SK-N-SH (cell line): ENCODE measurements around the gene IFI27L1. TPM values are rescaled to one million over a fixed set of nuclear protein-coding genes. Genes with fewer than 3 reads are reported as not detected.

Experiments
- CTCF ChIA-PET: fragments of 300-600, 350-600 bp; formaldehyde crosslinking; extraction: SDS; loops from one replicate; lab custom pipeline; 2021; lab: Yijun Ruan, JAX
- POLR2A ChIA-PET: fragments of 350-600 bp; sonication (Branson Sonifier 250); formaldehyde crosslinking; extraction: SDS; loops from one replicate; lab custom pipeline; 2020; ENCODE audit warnings: antibody characterized with exemption, inconsistent platforms; lab: Yijun Ruan, JAX
- DNase-seq: peaks from one replicate; pipeline ENCODE4 v3.0.0; 2012
- H2AFZ ChIP-seq: fragments of 200-600 bp; sonication (generic); 2 replicates; pipeline ENCODE4 v1.8.1; 2016; ENCODE audit warnings: antibody characterized with exemption, mild to moderate bottlenecking, low read depth
- H3F3A ChIP-seq: fragments of 200-600 bp; sonication (generic); replicated peaks from 2 replicates; pipeline ENCODE3; 2016; ENCODE audit warnings: antibody characterized with exemption, mild to moderate bottlenecking; ENCODE audit not compliant: insufficient read depth
- H3K27ac ChIP-seq, 2 experiments: fragments of 200-500 bp in 1 of 2; fragments of 200-600 bp in 1 of 2; sonication (Bioruptor generic) in 1 of 2; sonication (generic), shearing (Covaris generic) in 1 of 2; 2 replicates each; pipeline versions ENCODE4 v1.5.1 to v1.6.1; 2014 to 2016; ENCODE audit warnings: low read depth in 2 of 2, inconsistent platforms in 1 of 2, low read length in 1 of 2, mild to moderate bottlenecking in 1 of 2, mixed read lengths in 1 of 2
- H3K27me3 ChIP-seq: fragments of 200-600 bp; sonication (generic), shearing (Covaris generic); 2 replicates; pipeline ENCODE4 v1.6.1; 2016; ENCODE audit warnings: mixed run types; ENCODE audit not compliant: insufficient read depth
- H3K36me3 ChIP-seq, 2 experiments: fragments of 200-500 bp in 1 of 2; fragments of 200-600 bp in 1 of 2; sonication (Bioruptor generic) in 1 of 2; sonication (generic) in 1 of 2; replicated peaks in 1 of 2; 2 replicates each; pipeline versions ENCODE3 to v1.5.1; 2014 to 2016; ENCODE audit warnings: low read length in 1 of 2, mild to moderate bottlenecking in 1 of 2; ENCODE audit not compliant: insufficient read depth in 2 of 2, control insufficient read depth in 1 of 2
- H3K4me1 ChIP-seq, 2 experiments: fragments of 200-500 bp in 1 of 2; fragments of 200-600 bp in 1 of 2; sonication (Bioruptor generic) in 1 of 2; sonication (generic), shearing (Covaris generic) in 1 of 2; 2 replicates each; pipeline versions ENCODE4 v1.5.1 to v1.6.1; 2014 to 2016; ENCODE audit warnings: low read depth in 1 of 2, low read length in 1 of 2, mixed run types in 1 of 2; ENCODE audit not compliant: insufficient read depth in 2 of 2, control insufficient read depth in 1 of 2
- H3K4me2 ChIP-seq: fragments of 200-600 bp; sonication (generic), shearing (Covaris generic); 2 replicates; pipeline ENCODE4 v1.6.1; 2017; ENCODE audit warnings: mixed run types
- H3K4me3 ChIP-seq, 2 experiments: fragments of 200-500 bp in 1 of 2; fragments of 200-600 bp in 1 of 2; sonication (Bioruptor generic) in 1 of 2; sonication (generic), shearing (Covaris generic) in 1 of 2; 2 replicates each; pipeline versions ENCODE4 v1.5.1 to v1.8.1; 2014 to 2016; ENCODE audit warnings: low read depth in 2 of 2, inconsistent platforms in 1 of 2, low read length in 1 of 2, mild to moderate bottlenecking in 1 of 2, mixed read lengths in 1 of 2, moderate library complexity in 1 of 2
- H3K79me2 ChIP-seq: fragments of 200-600 bp; sonication (generic); 2 replicates; pipeline ENCODE4 v1.8.1; 2017; ENCODE audit warnings: mild to moderate bottlenecking; ENCODE audit not compliant: insufficient read depth
- H3K9ac ChIP-seq: fragments of 200-600 bp; sonication (generic); 2 replicates; pipeline ENCODE4 v1.6.1; 2017; ENCODE audit warnings: mixed run types
- H3K9me2 ChIP-seq: fragments of 200-600 bp; sonication (generic); 2 replicates; pipeline ENCODE4 v1.6.1; 2017; ENCODE audit warnings: mixed run types
- H3K9me3 ChIP-seq: fragments of 200-600 bp; sonication (generic); 2 replicates; pipeline ENCODE4 v1.6.1; 2017; ENCODE audit warnings: mixed run types, mild to moderate bottlenecking, moderate library complexity
- H4K20me1 ChIP-seq: fragments of 200-600 bp; sonication (generic); 2 replicates; pipeline ENCODE4 v1.6.1; 2017; ENCODE audit warnings: mild to moderate bottlenecking, mixed run types; ENCODE audit not compliant: insufficient read depth
- ELF1 ChIP-seq: IDR thresholded peaks from 2 replicates; pipeline ENCODE4 v1.4.0; 2012
- EZH2phosphoT487 ChIP-seq: fragments of 200-600 bp; sonication (generic); IDR thresholded peaks from 2 replicates; pipeline ENCODE4 v1.6.1; 2017; ENCODE audit warnings: low read depth, mixed run types, mild to moderate bottlenecking, antibody characterized with exemption, moderate library complexity, borderline replicate concordance
- FOXM1 ChIP-seq: IDR thresholded peaks from 2 replicates; pipeline ENCODE4 v1.4.0; 2012; ENCODE audit warnings: low read depth, mild to moderate bottlenecking
- GATA2 ChIP-seq: sonication (generic); formaldehyde crosslinking; IDR thresholded peaks from 2 replicates; pipeline ENCODE4 v1.5.0; 2020; ENCODE audit warnings: mild to moderate bottlenecking, missing genetic modification reagents
- JUND ChIP-seq: IDR thresholded peaks from 2 replicates; pipeline ENCODE4 v1.4.0; 2012
- NFIC ChIP-seq: IDR thresholded peaks from 2 replicates; pipeline ENCODE4 v1.4.0; 2012; ENCODE audit warnings: borderline replicate concordance
- NRF1 ChIP-seq: IDR thresholded peaks from 2 replicates; pipeline ENCODE4 v1.6.1; 2012; ENCODE audit warnings: low read depth, mild to moderate bottlenecking, low read length
- POLR2AphosphoS5 ChIP-seq: IDR thresholded peaks from 2 replicates; pipeline ENCODE4 v1.6.1; 2012; ENCODE audit warnings: low read depth, low read length
- RCOR1 ChIP-seq: fragments of 150-350 bp; IDR thresholded peaks from 2 replicates; pipeline ENCODE4 v1.6.1; 2017; ENCODE audit warnings: antibody characterized with exemption, low read length
- RFX5 ChIP-seq: IDR thresholded peaks from 2 replicates; pipeline ENCODE4 v1.6.1; 2012; ENCODE audit warnings: mild to moderate bottlenecking, improper control_type of control experiment, low read length
- TCF12 ChIP-seq: IDR thresholded peaks from 2 replicates; pipeline ENCODE4 v1.4.0; 2012
- YY1 ChIP-seq: IDR thresholded peaks from 2 replicates; pipeline ENCODE4 v1.4.0; 2012; ENCODE audit warnings: low read depth, mild to moderate bottlenecking
- WGBS: methylation state at CpG from one replicate; pipeline ENCODE4 v1.1.6; 2017; ENCODE audit warnings: low lambda C conversion rate; 5-methylcytosine and 5-hydroxymethylcytosine counted together
- polyA plus RNA-seq, 3 experiments: library from polyadenylated mRNA; depleted of rRNA; stranded (reverse); fragments of >200 nt; gene quantifications; 2 replicates each; pipeline ENCODE4 v1.2.3, GENCODE V29; 2012
- TF ChIP-seq, protein P1 (sequence below): fragments of 150-350 bp; IDR thresholded peaks from 2 replicates; pipeline ENCODE4 v1.6.1; 2016; ENCODE audit warnings: mild to moderate bottlenecking, low read depth, low read length
- TF ChIP-seq, protein P2 (sequence below): fragments of 150-350 bp; IDR thresholded peaks from 2 replicates; pipeline ENCODE4 v1.6.1; 2017; ENCODE audit warnings: antibody characterized with exemption, low read length, low read depth, borderline replicate concordance
- TF ChIP-seq, protein P3 (sequence below): IDR thresholded peaks from 2 replicates; pipeline ENCODE4 v1.4.0; 2012; ENCODE audit warnings: low read depth, borderline replicate concordance

IFI27L1 gene
- polyA plus RNA-seq, 1 of the 3 experiments (the other 2 are of a cell fraction), result 35.3 TPM

DNA sequence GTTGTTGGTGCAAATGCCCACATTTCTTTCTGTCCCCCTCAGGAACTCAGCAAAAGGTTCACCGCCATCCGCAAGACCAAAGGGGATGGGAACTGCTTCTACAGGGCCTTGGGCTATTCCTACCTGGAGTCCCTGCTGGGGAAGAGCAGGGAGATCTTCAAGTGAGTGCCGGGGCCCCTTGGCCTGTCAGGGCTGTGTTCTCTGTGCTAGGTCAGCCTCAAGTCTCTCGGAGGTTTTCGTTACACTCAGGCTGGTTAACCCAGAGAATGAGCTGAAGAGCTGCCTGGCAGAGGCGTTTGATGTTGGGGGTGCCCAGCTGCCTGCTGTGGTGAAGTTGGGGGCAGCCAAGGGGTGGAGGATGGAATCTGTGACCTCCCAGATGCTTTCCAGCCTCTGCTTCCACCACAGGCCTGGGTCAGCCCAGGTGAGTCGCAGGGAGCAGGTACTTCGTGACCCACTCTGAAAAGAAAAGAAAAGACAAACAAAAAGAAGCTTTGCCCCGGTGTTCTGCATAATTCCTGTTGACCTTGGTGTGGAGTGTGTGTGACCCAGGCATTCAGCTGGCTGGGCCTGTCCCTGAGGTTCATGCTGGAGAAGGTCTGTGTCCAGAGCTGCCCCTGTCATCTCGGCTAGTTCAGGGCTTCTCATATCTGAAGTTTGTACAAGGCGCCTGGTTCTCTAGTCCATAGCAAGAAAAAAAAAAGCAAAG, 42.0 kb upstream of the IFI27L1 start:
- Histone ChIP-seq H3K4me3 (no peak overlapping the region), H3K27me3 (no peaks in the 10 kb centered on the region), H3K27ac (no peak overlapping the region)
- POLR2A ChIA-PET, result no interaction called here
- TF ChIP-seq YY1 (no peak), NRF1 (no peak), GATA2 (CRISPR knock-in tag) (no peak), TCF12 (no peak), NFIC (no peak), POLR2AphosphoS5 (no peak), JUND (no peak)
- TF ChIP-seq, protein P1, sequence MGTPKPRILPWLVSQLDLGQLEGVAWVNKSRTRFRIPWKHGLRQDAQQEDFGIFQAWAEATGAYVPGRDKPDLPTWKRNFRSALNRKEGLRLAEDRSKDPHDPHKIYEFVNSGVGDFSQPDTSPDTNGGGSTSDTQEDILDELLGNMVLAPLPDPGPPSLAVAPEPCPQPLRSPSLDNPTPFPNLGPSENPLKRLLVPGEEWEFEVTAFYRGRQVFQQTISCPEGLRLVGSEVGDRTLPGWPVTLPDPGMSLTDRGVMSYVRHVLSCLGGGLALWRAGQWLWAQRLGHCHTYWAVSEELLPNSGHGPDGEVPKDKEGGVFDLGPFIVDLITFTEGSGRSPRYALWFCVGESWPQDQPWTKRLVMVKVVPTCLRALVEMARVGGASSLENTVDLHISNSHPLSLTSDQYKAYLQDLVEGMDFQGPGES, result no peak
- TF ChIP-seq, all 33 proteins: peak for 0
- Histone ChIP-seq H3K4me1 (peaks cover 0 to 13% of the 10 kb centered on the region in 2 experiments; a peak in 1 of 4 replicates), H3K9ac (no peak overlapping the region), H3K9me3 (no peaks in the 10 kb centered on the region), H2AFZ (no peak overlapping the region), H3F3A (no peaks in the 10 kb centered on the region), H3K79me2 (no peaks in the 10 kb centered on the region), H4K20me1 (no peaks in the 10 kb centered on the region), H3K9me2 (no peaks in the 10 kb centered on the region), H3K4me2 (no peak overlapping the region), H3K36me3 (peaks cover 0 to 8% of the 10 kb centered on the region in 2 experiments)
- CTCF ChIA-PET, result interaction anchor here (0.8 to 10.8 kb wide), 6 partner anchors 10 to 100 kb away, joined by 3 to 132 read pairs (median 16); no protein-coding TSS in a partner anchor
- 92% methylated on average over 11 of the region's 11 CpGs for WGBS
- no peak for DNase-seq

DNA sequence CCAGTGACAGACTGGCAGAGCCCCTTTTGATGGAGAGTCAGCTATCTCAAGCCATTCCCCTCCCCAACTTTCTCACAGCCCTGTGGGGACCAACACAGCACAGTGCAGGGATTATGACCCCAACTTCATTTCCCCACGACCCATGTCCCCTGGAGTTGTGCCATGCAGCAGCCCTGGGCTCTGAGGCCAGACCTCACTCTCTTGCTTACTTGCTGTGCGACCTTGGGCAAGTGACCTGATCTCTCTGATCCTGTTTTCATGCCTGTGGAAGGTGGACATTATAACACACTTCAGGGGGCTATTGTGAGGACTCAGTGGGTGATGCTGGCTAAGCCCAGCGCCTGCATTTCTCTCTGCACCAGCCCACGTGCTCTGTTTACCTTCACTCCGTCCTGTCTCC, 40.9 kb upstream of the IFI27L1 start:
- Histone ChIP-seq H3K27me3 (no peaks in the 10 kb centered on the region), H3F3A (no peaks in the 10 kb centered on the region), H3K4me3 (no peak overlapping the region), H2AFZ (no peak overlapping the region), H3K4me2 (no peak overlapping the region), H3K27ac (no peak overlapping the region), H3K9ac (no peak overlapping the region), H3K79me2 (no peaks in the 10 kb centered on the region), H3K9me2 (no peaks in the 10 kb centered on the region), H3K4me1 (peaks cover 0 to 13% of the 10 kb centered on the region in 2 experiments; a peak in 1 of 4 replicates), H3K36me3 (peaks cover 0 to 19% of the 10 kb centered on the region in 2 experiments), H4K20me1 (no peaks in the 10 kb centered on the region), H3K9me3 (no peaks in the 10 kb centered on the region)
- TF ChIP-seq ELF1 (no peak), EZH2phosphoT487 (no peak), JUND (no peak), RFX5 (no peak), YY1 (no peak), RCOR1 (no peak), FOXM1 (no peak), POLR2AphosphoS5 (no peak), NRF1 (no peak)
- TF ChIP-seq, protein P2, sequence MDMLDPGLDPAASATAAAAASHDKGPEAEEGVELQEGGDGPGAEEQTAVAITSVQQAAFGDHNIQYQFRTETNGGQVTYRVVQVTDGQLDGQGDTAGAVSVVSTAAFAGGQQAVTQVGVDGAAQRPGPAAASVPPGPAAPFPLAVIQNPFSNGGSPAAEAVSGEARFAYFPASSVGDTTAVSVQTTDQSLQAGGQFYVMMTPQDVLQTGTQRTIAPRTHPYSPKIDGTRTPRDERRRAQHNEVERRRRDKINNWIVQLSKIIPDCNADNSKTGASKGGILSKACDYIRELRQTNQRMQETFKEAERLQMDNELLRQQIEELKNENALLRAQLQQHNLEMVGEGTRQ, result no peak
- TF ChIP-seq, protein P1, result no peak
- TF ChIP-seq, protein P3, sequence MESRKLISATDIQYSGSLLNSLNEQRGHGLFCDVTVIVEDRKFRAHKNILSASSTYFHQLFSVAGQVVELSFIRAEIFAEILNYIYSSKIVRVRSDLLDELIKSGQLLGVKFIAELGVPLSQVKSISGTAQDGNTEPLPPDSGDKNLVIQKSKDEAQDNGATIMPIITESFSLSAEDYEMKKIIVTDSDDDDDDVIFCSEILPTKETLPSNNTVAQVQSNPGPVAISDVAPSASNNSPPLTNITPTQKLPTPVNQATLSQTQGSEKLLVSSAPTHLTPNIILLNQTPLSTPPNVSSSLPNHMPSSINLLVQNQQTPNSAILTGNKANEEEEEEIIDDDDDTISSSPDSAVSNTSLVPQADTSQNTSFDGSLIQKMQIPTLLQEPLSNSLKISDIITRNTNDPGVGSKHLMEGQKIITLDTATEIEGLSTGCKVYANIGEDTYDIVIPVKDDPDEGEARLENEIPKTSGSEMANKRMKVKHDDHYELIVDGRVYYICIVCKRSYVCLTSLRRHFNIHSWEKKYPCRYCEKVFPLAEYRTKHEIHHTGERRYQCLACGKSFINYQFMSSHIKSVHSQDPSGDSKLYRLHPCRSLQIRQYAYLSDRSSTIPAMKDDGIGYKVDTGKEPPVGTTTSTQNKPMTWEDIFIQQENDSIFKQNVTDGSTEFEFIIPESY, result no peak
- no peak for DNase-seq
- POLR2A ChIA-PET, result no interaction called here
- WGBS, result 79% methylated on average over 5 of the region's 5 CpGs
- CTCF ChIA-PET, result interaction anchor here (0.8 to 10.8 kb wide), 3 partner anchors 9 to 98 kb away, joined by 4 to 132 read pairs (median 74); no protein-coding TSS in a partner anchor
